ENCODE measurements around the gene KLHDC8A.
A peak's percentile ranks its signal among the peaks of the same experiment; 100 is the strongest.
"Not testable (repeated sequence)": the region's sequence is repeated elsewhere in the genome, so short reads cannot be mapped to it uniquely, and the experiment has no call there.

KLHDC8A gene, protein sequence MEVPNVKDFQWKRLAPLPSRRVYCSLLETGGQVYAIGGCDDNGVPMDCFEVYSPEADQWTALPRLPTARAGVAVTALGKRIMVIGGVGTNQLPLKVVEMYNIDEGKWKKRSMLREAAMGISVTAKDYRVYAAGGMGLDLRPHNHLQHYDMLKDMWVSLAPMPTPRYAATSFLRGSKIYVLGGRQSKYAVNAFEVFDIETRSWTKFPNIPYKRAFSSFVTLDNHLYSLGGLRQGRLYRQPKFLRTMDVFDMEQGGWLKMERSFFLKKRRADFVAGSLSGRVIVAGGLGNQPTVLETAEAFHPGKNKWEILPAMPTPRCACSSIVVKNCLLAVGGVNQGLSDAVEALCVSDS

DNA sequence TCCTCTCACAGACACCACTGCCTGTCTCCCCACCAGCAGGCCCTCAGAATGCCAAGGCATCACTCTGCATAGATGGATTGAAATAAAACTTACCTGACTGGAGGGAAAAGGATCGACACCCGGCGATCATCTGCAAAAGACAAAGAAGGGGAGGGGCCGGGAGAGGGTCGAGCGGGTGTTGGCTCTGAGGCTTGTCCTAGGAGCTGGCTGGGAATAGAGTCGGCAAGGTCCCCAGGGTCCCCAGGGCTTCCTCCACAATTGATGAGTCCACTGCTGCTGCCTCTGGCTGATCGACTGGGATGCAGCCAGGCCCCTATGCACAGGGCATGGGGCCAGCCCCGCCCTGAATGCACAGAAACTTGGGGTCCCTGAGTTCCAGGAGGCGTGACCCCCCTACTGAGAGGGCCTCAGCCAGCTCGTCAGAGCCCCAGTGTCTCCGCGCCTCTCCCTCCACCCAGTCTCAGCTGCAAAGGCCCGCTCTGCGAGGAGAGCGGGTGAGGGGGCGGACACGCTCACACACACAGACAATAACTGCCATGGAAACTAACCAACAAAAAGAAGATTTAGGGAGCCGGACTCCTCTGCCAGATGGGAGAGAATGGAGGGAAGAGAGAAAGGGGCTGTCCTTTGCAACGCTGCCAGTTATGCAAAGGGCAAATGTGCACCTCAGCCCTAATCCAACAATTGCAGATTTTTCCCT, at the start of gene KLHDC8A:
TSS of gene KLHDC8A (minus strand) at position 483 of the 700 bp plus-strand sequence. CDS start 13,318 bp downstream, outside the sequence.
- DNase-seq (ENCODE audit: low spot score), result no peak

DNA sequence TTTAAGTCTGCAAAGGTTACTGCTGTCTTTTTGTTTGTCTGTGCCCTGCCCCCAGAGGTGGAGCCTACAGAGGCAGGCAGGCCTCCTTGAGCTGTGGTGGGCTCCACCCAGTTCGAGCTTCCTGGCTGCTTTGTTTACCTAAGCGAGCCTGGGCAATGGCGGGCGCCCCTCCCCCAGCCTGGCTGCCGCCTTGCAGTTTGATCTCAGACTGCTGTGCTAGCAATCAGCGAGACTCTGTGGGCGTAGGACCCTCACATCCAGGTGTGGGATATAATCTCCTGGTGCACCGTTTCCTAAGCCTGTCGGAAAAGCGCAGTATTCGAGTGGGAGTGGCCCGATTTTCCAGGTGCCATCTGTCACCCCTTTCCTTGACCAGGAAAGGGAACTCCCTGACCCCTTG, 49.5 kb upstream of the KLHDC8A start:
- not testable (repeated sequence) for DNase-seq (ENCODE audit: low spot score)

DNA sequence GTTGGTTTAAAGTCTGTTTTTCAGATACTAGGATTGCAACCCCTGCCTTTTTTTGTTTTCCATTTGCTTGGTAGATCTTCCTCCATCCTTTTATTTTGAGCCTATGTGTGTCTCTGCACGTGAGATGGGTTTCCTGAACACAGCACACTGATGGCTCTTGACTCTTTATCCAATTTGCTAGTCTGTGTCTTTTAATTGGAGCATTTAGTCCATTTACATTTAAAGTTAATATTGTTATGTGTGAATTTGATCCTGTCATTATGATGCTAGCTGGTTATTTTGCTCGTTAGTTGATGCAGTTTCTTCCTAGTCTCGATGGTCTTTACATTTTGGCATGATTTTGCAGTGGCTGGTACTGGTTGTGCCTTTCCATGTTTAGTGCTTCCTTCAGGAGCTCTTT, 47.8 kb upstream of the KLHDC8A start:
- DNase-seq (ENCODE audit: low spot score), result not testable (repeated sequence)

DNA sequence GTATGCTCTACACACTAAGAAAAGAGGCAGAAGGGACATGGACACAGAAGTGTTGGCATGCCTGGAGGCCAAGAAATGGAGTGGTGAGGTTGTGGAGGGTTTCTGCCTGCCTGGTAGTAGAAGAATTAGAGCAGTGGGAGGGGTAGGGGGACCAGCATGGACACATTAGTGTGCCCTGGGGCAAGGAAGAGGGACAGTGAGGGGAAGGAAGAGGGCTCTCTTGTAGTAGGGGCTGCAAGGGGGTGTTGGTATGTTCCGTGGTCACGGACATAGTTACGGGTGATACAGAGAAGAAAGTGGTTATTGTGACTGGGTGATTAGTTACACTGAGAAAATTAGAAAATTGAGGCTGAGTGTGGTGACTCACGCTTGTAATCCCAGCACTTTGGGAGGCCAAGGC, 41.9 kb upstream of the KLHDC8A start:
- no peak for DNase-seq (ENCODE audit: low spot score)

DNA sequence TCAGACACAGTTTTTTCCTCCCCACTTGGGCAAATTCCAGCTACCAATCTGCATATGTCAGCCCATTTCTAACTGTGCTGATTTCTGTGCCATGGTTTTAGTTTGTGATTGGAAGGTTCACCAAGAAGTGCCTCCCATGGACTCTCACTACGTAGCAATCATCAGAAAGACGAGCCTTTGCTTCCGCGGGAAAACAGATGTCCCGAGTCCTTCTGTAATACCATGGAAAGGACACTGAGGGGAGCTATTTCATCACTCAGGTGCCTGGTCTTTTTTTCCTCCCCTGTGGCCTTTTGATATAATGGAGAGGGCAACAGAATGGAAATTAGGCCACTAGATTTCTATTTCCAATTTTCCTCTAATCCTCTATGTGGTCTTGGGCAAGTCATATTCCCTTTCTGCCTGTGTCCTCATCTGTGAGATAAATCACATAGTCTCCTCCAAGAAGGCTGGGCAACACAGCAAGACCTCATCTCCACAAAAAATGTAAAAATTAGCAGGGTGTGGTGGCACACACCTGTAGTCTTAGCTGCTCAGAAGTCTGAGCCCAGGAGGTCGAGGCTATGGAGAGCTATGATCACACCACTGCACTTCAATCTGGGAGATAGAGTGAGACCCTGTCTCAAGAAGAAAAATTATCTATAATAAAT, 40.4 kb upstream of the KLHDC8A start:
- peak; percentile 59 for DNase-seq (ENCODE audit: low spot score)

DNA sequence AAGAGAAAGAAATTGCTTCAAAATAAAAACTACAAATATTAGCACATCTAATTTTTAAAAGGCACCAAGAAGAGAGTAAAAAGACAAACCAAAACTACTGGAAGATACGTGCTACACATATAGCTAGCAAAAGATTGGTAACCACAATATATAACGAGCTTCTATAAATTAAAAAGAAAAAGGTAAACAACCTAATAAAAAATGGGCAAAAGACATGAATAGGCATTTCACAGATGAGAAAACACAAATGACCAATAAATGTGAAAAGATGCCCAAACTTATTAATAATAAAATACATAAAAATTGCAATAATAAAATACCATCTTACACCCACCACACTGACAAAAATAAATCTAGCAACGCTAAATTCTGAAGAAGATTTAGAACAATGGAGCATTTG, 38.9 kb upstream of the KLHDC8A start:
- no peak for DNase-seq (ENCODE audit: low spot score)

DNA sequence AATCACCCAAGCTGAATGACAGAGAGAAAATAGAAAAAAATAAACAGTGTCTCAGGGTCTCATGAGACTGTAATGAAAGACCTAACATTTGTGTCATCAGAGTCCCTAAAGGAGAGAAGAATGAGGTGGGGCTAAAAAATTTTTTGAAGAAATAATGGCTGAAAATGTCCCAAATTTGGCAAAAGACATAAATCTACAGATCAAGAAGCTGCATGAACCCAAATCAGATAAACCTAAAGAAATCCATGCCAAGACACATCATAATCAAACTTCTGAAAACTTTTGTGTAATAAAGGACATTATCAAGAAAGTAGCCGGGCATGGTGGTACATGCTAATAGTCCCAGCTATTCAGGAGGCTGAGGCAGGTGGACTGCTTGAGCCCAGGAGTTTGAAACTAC, 35.9 kb upstream of the KLHDC8A start:
- DNase-seq (ENCODE audit: low spot score), result no peak

DNA sequence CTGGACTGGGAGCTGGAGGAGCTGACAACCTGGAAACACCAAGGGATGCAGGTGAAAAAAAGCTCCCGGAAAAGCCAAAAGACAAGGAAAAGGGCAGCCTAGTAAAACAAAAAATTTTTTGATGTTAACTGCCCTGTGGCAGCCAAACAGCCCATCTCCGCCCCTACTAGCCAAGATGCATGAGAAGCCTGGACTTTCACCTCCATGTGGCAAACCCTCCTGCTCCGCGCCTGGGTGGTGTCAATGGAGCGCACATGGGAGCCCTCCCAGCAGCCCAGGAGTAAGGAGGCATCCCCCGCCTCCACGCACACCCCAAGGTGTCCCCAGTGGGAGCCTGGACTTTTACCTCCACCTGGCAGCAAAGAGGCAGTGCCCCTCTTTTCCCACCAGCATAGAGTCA, 34.7 kb upstream of the KLHDC8A start:
- DNase-seq (ENCODE audit: low spot score), result no peak

DNA sequence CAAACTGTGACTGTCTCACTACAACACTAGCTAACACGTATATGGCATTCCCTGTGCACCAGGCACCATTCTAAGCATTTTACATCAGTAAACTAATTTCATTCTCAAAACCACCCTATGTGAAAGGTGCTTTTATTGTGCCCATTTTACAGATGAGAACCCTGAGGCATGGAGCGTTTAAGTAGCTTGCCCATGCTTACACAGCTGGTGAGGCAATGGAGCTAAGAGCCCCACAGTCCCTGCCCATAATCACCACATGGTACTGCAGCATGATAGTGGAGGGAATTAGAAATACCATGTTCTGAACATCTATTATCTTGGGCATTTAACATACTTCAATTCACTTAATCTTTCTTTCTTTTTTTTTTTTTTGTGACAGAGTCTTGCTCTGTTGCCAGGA, 31.1 kb upstream of the KLHDC8A start:
- no peak for DNase-seq (ENCODE audit: low spot score)

DNA sequence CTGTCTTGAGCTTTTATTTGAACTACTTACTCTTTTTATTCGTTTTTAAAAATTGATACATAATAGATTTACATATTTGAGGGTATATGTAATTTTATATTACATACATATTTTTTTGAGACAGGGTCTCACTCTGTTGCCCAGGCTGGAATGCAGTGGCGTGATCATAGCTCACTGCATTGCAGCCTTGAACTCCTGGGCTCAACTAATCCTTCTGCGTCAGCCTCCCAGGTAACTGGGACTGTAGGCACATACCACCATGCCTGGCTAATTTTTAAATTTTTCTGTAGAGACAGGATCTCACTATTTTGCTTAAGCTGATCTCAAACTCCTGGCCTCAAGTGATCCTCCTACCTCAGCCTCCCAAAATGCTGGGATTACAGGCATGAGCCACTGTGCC, 26.3 kb upstream of the KLHDC8A start:
- not testable (repeated sequence) for DNase-seq (ENCODE audit: low spot score)

DNA sequence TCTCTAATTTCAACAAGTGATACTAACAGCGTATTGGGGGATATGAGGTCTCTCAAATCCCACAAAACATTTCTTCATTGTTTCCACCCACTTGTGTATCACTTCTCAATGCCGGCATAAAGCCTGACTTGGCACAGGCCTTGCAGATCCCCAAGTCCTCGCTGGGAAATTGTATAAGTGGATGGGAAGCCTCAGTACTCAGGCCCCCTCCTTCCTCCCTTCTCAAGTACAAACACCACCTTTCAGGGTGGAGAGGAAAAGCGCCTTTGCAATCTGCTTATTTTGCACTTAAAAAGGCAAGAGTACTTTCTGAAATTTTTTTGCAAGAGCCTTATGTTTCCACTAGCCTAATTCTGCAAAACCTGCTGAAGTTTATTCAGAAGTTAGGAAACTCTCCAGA, 25.8 kb upstream of the KLHDC8A start:
- DNase-seq (ENCODE audit: low spot score), result no peak

DNA sequence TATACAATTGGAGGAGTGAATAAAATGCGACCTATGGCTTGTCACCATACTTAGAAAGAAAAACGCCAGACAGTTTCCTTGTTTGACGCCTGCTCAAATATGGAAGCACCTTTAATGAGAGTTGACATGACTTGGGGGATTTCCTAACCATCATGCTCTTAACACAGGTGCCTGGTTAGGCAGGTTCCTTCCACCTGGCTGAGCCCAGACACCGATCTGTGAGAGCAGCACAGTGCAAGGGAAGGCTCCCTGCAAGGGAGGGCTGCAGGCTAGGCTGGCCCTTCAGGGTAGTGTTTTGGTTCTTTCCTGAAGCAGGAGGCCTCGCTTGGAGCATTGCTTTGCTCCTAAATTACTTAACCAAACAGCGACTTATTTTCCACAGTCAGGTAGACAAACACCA, 24.6 kb upstream of the KLHDC8A start:
- DNase-seq (ENCODE audit: low spot score), result no peak

DNA sequence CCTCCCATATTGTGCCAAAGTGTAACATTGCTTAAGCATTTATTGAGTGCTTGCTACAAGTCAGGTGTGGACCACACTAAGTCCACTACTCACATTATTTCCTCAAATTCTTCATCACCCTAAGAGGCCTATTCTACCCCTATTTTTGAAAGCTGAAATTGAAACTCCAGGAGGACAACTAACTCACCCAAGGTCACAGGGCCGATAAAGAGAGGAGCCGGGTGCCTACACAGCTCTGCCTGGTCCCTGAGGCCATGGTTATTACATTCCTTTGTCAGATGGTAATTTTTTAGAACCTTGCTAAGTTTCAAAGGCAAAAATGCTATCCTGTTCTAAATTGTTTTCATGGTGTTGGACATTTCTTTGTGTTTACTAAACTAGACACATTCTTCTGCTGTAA, 24.2 kb upstream of the KLHDC8A start:
- DNase-seq (ENCODE audit: low spot score), result no peak

DNA sequence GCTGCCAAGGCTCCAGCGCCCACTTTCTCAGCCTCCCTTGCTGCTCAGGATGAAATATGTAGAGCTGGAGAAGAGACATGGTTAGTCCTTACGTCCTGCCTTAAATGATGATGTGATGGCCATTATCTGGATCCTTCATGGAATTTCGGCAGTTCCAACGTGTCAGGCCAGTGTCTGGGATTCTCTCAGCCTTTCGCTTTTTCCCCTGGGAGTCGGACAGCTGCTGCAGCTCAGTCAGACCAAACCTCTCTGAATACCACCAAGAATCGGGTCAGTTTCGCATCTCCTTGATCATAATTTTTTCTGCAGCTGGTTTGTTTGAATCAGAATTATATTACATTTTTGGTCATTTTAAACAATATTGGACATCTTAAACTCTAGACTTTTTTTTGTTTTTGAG, 22.3 kb upstream of the KLHDC8A start:
- DNase-seq (ENCODE audit: low spot score), result no peak

DNA sequence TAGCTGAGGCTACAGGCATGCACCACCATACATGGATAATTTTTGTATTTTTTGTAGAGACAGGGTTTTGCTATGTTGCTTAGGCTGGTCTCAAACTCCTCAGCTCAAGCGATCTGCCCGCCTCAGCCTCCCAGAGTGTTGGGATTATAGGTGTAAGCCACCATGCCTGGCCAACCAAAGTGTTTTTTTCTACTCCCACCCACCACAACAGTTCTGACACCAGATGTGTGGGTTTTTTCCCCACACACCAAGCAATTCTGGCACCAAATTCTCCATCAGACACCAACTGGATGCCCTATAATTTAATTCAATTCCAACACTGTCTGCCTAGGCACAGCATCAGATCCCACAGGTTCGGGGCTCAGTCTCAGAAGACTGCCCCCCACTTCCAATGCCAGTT, 20.6 kb upstream of the KLHDC8A start:
- DNase-seq (ENCODE audit: low spot score), result no peak

DNA sequence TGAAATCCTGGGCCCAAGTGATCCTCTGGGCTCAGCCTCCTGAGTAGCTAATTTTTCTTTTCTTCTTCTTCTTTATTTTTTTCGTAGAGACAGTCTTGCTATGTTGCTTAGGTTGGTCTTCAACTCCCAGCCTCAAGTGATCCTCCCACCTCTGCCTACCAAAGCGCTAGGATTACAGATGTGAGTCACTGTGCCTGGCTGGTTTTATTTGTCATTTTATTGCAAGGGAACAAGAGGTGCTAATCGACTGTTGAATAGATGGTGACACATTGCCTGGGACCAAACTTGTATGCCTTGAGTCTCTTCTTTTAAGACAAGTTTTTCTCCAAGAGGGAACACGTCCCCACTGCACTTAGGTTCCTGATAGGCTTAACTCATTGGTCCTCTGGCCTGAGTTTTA, 20.0 kb upstream of the KLHDC8A start:
- no peak for DNase-seq (ENCODE audit: low spot score)

DNA sequence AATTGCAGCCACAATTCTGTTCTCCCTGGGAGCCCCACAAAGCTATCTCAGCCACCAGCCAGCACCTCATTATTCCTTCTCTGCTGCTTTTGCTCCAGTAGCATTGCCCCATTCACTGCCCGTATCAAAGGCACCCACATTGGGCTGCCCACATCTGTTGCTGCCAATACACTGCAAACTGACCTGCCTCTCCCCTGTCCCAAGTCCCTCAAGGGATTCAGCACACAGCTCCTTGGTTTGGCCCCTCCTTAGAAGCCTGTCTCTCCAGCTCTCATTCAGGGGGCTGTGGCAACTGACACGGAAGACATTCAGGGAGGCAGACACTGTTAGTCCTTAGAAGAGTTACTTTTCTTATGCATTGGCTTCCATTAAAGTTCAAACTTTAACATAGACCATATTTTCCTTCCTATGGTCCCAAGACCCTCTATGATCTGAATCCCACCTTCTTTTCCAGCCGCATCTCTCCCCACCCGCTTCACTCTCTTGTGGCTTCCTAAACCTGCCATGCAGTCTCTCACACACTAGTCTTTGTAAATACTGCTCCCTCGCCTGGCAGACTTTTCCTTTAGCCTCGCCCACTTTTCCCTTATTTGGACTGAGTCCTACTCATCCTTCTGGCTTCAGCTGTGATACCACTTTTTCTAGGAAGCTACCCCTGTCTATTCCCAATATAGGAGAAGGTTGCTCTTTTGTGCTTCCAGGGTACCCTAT, 19.3 kb upstream of the KLHDC8A start:
- DNase-seq (ENCODE audit: low spot score), result no peak

DNA sequence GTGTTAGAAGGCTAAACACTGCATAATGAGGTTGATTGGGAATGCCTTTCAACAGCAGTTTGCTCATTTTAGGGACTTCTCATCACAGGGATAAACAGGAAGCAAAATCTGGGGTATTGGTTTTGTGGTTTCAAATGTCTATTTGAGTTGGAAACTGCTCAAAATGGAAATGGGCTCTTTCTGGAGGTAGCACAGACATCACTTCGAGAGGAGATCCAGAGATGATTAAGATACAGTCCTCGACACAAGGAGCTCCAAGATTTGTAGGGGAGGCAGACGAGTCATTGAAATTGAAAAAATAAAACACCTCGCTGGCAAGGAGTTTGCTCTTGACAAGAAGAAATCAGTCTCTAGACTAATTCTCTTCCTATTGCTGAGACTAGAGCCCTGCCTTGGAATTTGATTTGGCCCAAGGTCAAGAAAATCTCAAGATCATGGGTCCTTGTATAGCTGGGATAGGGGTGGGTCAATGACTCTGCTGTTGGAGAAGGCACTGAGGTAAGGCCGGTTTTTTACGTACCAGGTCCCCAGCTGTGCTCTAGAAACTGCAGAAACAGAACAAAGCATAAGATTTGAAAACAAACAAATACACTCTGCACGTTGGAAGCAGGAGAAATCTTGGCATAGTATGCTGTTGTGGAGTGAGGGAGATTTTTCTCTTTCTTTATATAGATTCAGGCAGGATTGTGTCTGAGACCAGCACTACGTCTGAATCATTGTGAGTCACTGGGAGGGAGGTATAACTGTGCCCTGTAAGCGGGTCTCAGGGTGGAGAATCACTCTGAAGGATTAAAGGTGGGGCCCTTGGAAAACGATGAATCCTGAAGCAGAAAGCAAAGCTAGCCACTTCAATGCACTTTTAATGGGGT, 17.7 kb upstream of the KLHDC8A start:
- DNase-seq (ENCODE audit: low spot score), result no peak

DNA sequence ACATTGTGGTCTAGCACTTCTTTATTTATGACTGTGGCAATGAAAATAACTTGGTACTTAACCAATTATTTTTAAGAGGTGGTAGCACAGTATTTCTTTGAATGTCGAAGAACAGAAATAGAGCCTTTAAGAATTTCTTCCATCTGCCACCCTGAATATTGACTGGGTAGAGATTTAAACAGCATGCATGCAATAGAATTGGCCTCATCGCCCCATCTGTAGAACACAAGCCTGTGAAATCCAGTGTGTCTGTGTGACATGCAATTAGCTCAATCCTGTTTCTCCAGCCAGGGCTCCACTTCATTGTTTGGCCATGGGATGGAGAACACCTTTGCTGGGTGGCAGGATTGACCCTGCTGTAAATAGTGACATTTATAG, 17.1 kb upstream of the KLHDC8A start:
- no peak for DNase-seq (ENCODE audit: low spot score)

DNA sequence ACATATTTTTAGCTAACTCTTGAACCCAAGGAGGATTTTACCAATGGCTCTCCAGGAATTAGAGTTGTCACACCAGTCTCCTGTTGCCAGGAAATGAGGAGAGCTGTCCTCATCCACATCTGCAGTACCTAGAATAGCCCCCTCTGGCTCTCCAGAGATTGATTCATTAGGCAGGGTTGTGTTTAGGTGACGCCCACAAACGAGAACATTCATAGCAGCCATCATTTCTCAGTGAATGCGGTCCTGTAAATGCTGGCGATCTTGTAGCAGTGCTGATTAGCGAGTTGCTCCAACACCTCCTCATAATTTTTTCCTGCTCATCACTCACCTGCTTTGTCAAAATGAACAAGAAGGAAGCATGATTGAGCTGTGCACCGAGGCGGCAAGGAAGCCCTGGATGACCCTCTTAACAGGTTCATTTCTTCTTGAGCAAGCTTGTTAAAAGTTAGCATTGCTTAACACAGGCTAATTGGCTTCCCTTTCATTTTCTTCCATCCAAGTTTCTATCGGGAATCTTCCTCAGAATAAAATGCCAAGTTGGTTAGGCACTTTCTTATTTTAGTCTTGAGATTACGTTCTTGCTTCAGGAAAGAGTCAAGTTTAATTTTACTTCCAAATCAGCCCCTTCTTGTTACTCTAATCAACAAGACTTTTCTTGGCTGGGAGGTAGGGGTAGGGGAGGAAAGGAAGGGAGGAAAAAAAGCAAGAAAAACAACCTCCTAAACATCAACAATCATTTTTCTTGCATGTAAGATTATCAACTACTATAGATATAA, 16.5 kb upstream of the KLHDC8A start:
- DNase-seq (ENCODE audit: low spot score), result no peak
